SK-N-SH treated with all-trans-retinoic acid at 6 μM for 48 hours (cell line): ENCODE results near the gene GAL.

ENCODE experiments used
- ATAC-seq: fragments of 200-7000 bp; cut with Tn5 transposase; 3 replicates; pipeline ENCODE4 v1.9.1; 2020; ENCODE audit warnings: mild to moderate bottlenecking, moderate library complexity
- ARNTL ChIP-seq: fragments of 450-650 bp; formaldehyde crosslinking; IDR thresholded peaks from 2 replicates; pipeline ENCODE4 v1.5.0; 2020; ENCODE audit warnings: low read depth, mild to moderate bottlenecking, moderate library complexity, borderline replicate concordance
- BACH2 ChIP-seq: fragments of 250-450 bp; sonication (Bioruptor Pico); IDR thresholded peaks from 2 replicates; pipeline ENCODE4 v1.9.0; 2021; ENCODE audit warnings: mild to moderate bottlenecking, borderline replicate concordance
- CSDC2 ChIP-seq: fragments of 250-450 bp; sonication (Bioruptor Pico); IDR thresholded peaks from 2 replicates; pipeline ENCODE4 v1.5.0; 2020; ENCODE audit warnings: mild to moderate bottlenecking, moderate library complexity
- ESRRG ChIP-seq: fragments of 250-450 bp; sonication (Bioruptor Pico); IDR thresholded peaks from 2 replicates; pipeline ENCODE4 v1.6.1; 2021; ENCODE audit warnings: mild to moderate bottlenecking
- ISL1 ChIP-seq: fragments of 250-450 bp; sonication (Bioruptor Pico); IDR thresholded peaks from 2 replicates; pipeline ENCODE4 v2.1.2; 2022; ENCODE audit warnings: mild to moderate bottlenecking, moderate library complexity
- OSR1 ChIP-seq: fragments of 250-450 bp; sonication (Bioruptor Pico); IDR thresholded peaks from 2 replicates; pipeline ENCODE4 v1.8.0; 2022; ENCODE audit warnings: moderate library complexity, mild to moderate bottlenecking, inconsistent platforms
- PPARA ChIP-seq: fragments of 250-450 bp; sonication (Bioruptor Pico); IDR thresholded peaks from 2 replicates; pipeline ENCODE4 v1.5.0; 2020; ENCODE audit warnings: mild to moderate bottlenecking, borderline replicate concordance
- SNAI2 ChIP-seq: fragments of 250-450 bp; sonication (Bioruptor Pico); IDR thresholded peaks from 2 replicates; pipeline ENCODE4 v1.5.0; 2020; ENCODE audit warnings: mild to moderate bottlenecking, moderate library complexity
- TCF4 ChIP-seq: fragments of 250-450 bp; sonication (Bioruptor Pico); IDR thresholded peaks from 2 replicates; pipeline ENCODE4 v1.8.0; 2021; ENCODE audit warnings: mild to moderate bottlenecking, moderate library complexity, borderline replicate concordance
- TOX ChIP-seq: fragments of 250-450 bp; sonication (Bioruptor Pico); IDR thresholded peaks from 2 replicates; pipeline ENCODE4 v1.8.0; 2021; ENCODE audit warnings: mild to moderate bottlenecking, moderate library complexity, borderline replicate concordance
- ZC3H10 ChIP-seq: fragments of 250-450 bp; sonication (Bioruptor Pico); IDR thresholded peaks from 2 replicates; pipeline ENCODE4 v1.5.1; 2021; ENCODE audit warnings: mild to moderate bottlenecking, moderate library complexity
- ZFP3 ChIP-seq: fragments of 250-450 bp; sonication (Bioruptor Pico); IDR thresholded peaks from 2 replicates; pipeline ENCODE4 v1.5.0; 2020; ENCODE audit warnings: mild to moderate bottlenecking, moderate library complexity
- ZFP30 ChIP-seq: fragments of 450-650 bp; formaldehyde crosslinking; IDR thresholded peaks from 2 replicates; pipeline ENCODE4 v1.5.0; 2022; ENCODE audit warnings: mild to moderate bottlenecking, moderate library complexity
- ZNF565 ChIP-seq: fragments of 450-650 bp; formaldehyde crosslinking; conservative IDR thresholded peaks from 2 replicates; pipeline ENCODE4 v1.5.0; 2020; ENCODE audit warnings: low read depth, mild to moderate bottlenecking, moderate library complexity
- ZNF70 ChIP-seq: fragments of 450-650 bp; formaldehyde crosslinking; IDR thresholded peaks from 2 replicates; pipeline ENCODE4 v1.5.0; 2020; ENCODE audit warnings: mild to moderate bottlenecking, moderate library complexity
- ZNF8 ChIP-seq: fragments of 450-650 bp; formaldehyde crosslinking; IDR thresholded peaks from 2 replicates; pipeline ENCODE4 v1.5.0; 2020; ENCODE audit warnings: mild to moderate bottlenecking, moderate library complexity
- TF ChIP-seq, protein P1 (sequence below): fragments of 250-450 bp; sonication (Bioruptor Pico); IDR thresholded peaks from 2 replicates; pipeline ENCODE4 v1.5.1; 2021; ENCODE audit warnings: mild to moderate bottlenecking, moderate library complexity
- TF ChIP-seq, protein P2 (sequence below): fragments of 250-450 bp; sonication (Bioruptor Pico); IDR thresholded peaks from 2 replicates; pipeline ENCODE4 v1.5.1; 2020; ENCODE audit warnings: low read depth, mild to moderate bottlenecking, moderate library complexity
- TF ChIP-seq, protein P3 (sequence below): fragments of 250-450 bp; sonication (Bioruptor Pico); IDR thresholded peaks from 2 replicates; pipeline ENCODE4 v1.8.0; 2021; ENCODE audit warnings: low read depth, mild to moderate bottlenecking, moderate library complexity, borderline replicate concordance
- TF ChIP-seq, protein P4 (sequence below): fragments of 250-450 bp; sonication (Bioruptor Pico); IDR thresholded peaks from 2 replicates; pipeline ENCODE4 v1.8.0; 2020; ENCODE audit warnings: mild to moderate bottlenecking, moderate library complexity, borderline replicate concordance
- TF ChIP-seq, protein P5 (sequence below): fragments of 250-450 bp; sonication (Bioruptor Pico); IDR thresholded peaks from 2 replicates; pipeline ENCODE4 v1.5.0; 2020; ENCODE audit warnings: mild to moderate bottlenecking, moderate library complexity

The GAL gene

DNA sequence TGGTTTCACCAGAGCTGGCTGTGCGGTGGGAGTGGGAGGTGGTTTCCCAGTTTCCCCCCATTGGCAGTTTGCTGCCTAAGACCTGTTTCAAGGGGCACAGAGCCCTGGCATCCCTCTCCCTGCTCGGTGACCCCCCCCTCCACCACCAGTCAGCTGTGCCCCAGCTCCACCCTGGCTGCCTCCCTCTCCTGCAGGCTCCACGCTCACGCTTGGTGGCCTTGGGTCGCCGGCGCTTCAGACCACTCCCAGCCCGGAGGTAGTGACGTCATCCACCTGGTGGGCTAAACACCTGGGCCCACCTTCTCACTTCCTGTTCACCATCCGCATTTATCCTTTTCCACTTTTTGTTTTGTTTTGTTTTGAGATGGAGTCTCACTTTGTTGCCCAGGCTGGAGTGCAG lies 7.8 kb downstream of the GAL start:
- no peak for ATAC-seq
- TF ChIP-seq, protein P1, sequence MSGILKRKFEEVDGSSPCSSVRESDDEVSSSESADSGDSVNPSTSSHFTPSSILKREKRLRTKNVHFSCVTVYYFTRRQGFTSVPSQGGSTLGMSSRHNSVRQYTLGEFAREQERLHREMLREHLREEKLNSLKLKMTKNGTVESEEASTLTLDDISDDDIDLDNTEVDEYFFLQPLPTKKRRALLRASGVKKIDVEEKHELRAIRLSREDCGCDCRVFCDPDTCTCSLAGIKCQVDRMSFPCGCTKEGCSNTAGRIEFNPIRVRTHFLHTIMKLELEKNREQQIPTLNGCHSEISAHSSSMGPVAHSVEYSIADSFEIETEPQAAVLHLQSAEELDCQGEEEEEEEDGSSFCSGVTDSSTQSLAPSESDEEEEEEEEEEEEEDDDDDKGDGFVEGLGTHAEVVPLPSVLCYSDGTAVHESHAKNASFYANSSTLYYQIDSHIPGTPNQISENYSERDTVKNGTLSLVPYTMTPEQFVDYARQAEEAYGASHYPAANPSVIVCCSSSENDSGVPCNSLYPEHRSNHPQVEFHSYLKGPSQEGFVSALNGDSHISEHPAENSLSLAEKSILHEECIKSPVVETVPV (CRISPR knock-in tag), result no peak
- TF ChIP-seq ISL1 (CRISPR knock-in tag) (no peak), TCF4 (CRISPR knock-in tag) (no peak), ESRRG (CRISPR knock-in tag) (no peak), ZFP30 (CRISPR knock-in tag) (no peak), CSDC2 (no peak), ZC3H10 (no peak), BACH2 (CRISPR knock-in tag) (no peak), ZNF565 (CRISPR knock-in tag) (no peak), ZNF70 (CRISPR knock-in tag) (no peak), ZFP3 (no peak), ARNTL (no peak), SNAI2 (CRISPR knock-in tag) (no peak), TOX (no peak)
- TF ChIP-seq, protein P2, sequence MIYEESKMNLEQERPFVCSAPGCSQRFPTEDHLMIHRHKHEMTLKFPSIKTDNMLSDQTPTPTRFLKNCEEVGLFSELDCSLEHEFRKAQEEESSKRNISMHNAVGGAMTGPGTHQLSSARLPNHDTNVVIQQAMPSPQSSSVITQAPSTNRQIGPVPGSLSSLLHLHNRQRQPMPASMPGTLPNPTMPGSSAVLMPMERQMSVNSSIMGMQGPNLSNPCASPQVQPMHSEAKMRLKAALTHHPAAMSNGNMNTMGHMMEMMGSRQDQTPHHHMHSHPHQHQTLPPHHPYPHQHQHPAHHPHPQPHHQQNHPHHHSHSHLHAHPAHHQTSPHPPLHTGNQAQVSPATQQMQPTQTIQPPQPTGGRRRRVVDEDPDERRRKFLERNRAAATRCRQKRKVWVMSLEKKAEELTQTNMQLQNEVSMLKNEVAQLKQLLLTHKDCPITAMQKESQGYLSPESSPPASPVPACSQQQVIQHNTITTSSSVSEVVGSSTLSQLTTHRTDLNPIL (CRISPR knock-in tag), result no peak
- TF ChIP-seq, protein P3, sequence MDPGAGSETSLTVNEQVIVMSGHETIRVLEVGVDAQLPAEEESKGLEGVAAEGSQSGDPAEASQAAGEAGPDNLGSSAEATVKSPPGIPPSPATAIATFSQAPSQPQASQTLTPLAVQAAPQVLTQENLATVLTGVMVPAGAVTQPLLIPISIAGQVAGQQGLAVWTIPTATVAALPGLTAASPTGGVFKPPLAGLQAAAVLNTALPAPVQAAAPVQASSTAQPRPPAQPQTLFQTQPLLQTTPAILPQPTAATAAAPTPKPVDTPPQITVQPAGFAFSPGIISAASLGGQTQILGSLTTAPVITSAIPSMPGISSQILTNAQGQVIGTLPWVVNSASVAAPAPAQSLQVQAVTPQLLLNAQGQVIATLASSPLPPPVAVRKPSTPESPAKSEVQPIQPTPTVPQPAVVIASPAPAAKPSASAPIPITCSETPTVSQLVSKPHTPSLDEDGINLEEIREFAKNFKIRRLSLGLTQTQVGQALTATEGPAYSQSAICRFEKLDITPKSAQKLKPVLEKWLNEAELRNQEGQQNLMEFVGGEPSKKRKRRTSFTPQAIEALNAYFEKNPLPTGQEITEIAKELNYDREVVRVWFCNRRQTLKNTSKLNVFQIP (CRISPR knock-in tag), result no peak
- TF ChIP-seq, protein P4, sequence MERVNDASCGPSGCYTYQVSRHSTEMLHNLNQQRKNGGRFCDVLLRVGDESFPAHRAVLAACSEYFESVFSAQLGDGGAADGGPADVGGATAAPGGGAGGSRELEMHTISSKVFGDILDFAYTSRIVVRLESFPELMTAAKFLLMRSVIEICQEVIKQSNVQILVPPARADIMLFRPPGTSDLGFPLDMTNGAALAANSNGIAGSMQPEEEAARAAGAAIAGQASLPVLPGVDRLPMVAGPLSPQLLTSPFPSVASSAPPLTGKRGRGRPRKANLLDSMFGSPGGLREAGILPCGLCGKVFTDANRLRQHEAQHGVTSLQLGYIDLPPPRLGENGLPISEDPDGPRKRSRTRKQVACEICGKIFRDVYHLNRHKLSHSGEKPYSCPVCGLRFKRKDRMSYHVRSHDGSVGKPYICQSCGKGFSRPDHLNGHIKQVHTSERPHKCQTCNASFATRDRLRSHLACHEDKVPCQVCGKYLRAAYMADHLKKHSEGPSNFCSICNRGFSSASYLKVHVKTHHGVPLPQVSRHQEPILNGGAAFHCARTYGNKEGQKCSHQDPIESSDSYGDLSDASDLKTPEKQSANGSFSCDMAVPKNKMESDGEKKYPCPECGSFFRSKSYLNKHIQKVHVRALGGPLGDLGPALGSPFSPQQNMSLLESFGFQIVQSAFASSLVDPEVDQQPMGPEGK, result no peak
- TF ChIP-seq, protein P5, sequence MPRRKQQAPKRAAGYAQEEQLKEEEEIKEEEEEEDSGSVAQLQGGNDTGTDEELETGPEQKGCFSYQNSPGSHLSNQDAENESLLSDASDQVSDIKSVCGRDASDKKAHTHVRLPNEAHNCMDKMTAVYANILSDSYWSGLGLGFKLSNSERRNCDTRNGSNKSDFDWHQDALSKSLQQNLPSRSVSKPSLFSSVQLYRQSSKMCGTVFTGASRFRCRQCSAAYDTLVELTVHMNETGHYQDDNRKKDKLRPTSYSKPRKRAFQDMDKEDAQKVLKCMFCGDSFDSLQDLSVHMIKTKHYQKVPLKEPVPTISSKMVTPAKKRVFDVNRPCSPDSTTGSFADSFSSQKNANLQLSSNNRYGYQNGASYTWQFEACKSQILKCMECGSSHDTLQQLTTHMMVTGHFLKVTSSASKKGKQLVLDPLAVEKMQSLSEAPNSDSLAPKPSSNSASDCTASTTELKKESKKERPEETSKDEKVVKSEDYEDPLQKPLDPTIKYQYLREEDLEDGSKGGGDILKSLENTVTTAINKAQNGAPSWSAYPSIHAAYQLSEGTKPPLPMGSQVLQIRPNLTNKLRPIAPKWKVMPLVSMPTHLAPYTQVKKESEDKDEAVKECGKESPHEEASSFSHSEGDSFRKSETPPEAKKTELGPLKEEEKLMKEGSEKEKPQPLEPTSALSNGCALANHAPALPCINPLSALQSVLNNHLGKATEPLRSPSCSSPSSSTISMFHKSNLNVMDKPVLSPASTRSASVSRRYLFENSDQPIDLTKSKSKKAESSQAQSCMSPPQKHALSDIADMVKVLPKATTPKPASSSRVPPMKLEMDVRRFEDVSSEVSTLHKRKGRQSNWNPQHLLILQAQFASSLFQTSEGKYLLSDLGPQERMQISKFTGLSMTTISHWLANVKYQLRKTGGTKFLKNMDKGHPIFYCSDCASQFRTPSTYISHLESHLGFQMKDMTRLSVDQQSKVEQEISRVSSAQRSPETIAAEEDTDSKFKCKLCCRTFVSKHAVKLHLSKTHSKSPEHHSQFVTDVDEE, result no peak

DNA sequence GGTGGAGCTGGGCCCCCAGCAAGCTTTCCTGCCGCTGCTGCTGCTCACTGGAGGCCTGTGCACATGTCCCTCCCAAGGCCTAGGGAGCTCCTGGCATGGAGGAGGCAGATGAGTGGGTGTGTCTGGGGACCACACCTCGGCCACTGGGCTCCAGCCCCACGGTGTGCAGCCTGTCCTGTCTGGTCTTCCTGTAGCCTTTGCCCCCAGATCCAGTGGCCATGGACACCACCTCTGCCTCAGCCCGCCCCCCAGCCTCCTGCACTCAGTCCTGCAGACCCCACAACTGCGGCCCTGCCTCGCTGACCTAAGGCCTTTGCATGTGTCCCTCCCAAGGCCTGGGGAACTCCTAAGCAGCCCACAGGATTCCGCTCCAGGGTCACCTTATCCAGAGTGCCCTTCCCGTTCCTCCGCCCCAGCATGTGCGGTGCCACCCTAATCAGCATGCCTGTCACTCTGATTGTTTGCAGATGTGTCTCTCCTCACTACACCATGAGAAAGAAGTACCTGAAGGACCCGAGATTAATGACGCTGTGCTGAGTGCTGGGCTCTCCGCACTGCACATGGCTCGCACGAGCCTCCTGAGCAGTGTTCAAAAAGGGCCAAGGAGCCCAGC lies 8.6 kb downstream of the GAL start:
- ATAC-seq, result no peak
- TF ChIP-seq ZFP30 (CRISPR knock-in tag) (no peak), PPARA (CRISPR knock-in tag) (no peak), TOX (no peak), ARNTL (no peak), CSDC2 (no peak), OSR1 (CRISPR knock-in tag) (no peak), ZNF70 (CRISPR knock-in tag) (no peak), ESRRG (CRISPR knock-in tag) (no peak), ZNF8 (CRISPR knock-in tag) (no peak), SNAI2 (CRISPR knock-in tag) (no peak), TCF4 (CRISPR knock-in tag) (no peak), ZC3H10 (no peak), ZFP3 (no peak), BACH2 (CRISPR knock-in tag) (no peak)
- TF ChIP-seq, protein P1 (CRISPR knock-in tag), result no peak
- TF ChIP-seq, protein P3 (CRISPR knock-in tag), result no peak
- TF ChIP-seq, protein P4, result no peak
- TF ChIP-seq, protein P2 (CRISPR knock-in tag), result no peak
